Stimulated activated CD4-positive, alpha-beta T cell treated with anti-CD3 and anti-CD28 coated beads, Interleukin-4, amount 100 ng/mL, for 48 hours (primary cell): ENCODE measurements around the gene MYO1D.

Experiments
- DNase-seq, 2 donors: peaks; one replicate each; pipeline ENCODE4 v3.0.0-alpha.2; 2020; ENCODE audit warnings: low read depth in 2 of 2

Gene MYO1D

DNA sequence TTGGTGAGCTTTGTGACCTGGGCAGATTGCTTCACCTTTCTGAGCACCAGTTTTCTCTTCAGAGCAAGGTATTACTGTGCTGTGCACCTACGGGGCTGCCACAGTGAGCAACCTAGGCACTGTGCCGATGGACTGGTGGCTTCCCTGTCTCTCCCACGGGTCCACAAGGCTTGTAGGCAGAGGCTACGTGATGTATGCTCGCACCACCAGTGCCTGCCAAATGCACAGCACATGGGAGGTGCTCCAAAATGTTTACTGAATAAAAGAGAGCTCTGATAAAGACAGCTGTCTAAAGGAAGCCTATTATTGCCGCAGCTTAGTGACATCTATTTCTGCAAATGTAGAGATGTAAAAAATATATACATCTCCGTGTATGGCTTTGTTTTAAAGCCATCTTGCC lies 251.0 kb downstream of the MYO1D start:
- DNase-seq: no peak

DNA sequence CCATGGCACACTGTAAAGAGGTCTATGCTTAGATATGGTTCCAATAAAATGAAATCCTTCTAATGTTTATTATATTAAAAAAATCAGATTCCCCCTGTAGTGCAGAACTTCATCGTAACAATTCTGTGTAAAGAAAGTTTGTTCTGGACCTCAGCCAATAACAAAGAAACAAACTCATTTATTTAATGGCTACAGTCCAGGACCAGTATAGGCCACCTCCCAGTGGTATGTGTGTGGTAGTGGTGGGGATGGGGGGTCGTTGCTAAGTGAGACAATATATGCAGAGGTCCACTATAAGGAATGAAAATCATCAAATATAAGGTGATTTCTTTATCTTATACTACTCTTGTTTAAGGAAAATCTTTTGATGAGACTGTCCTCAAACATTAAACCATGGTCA lies 253.7 kb downstream of the MYO1D start:
- no peak for DNase-seq

DNA sequence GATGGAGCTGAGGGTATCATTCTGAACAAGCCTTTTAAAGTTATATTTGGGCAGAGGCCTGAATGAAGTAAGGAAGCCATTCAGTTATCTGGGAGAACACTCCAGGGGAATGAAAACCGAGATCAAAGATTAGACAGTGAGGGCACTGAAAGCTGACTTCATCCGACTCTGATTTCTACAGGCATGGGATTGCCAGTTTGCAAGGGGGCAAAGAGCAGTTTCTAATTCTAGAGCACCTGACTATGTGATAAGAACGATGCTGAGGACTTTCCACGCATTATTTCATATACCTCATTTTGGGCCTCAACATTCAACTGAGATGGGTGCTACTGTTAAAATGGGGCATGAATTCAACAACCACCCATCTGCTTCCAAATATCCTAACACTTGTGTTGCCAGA lies 254.4 kb downstream of the MYO1D start:
- DNase-seq: no peak

DNA sequence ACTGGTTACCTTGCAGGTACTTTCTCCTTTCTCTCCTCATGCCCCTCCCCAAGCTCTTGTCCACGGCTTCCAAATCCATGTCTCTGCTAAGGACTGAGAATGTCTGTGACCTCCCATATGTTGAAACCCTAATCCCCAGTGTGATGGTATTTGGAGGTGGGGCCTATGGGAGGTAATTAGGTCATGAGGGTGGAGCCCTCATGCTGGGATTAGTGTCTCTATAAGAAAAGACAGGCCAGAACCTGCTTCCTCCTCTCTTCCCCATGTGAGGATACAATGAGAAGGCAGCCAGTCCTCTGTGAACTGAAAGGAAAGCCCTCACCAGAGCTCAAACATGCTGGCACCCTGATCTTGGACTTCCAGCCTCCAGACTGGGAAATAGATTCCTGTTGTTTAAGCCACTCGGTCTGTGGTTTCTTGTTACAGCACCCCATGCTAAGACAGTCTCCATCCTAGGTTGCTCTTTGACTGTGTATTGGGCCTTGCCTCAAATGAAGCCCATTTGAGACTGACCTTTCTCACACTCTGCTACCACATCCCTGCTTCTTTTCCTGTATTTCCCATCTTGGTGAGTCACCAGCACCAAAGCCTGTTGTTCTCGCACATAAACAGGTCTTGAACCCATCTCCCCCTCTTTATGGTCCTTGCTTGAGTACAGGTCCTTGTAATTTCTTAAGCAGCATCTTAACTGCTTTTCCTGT lies 255.2 kb downstream of the MYO1D start:
- DNase-seq: no peak

DNA sequence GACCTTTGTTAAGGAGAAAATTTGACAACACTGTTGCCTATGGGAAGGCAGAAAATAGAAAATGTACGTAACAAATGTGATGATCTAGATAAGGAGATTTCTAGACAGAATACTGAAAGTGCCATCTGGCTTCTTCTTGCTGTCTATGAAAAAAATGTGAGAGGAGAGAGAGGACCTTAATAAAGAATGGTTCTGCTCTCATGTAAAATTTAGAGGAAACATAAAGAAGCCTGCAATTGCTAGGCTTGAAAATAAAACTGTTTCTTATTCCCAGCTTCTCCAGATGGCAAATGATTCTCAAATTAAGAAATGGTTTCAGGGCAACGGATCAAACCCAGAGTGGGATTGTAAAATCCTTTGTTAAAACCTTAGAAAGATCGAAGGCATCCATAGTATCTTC lies 261.6 kb downstream of the MYO1D start:
- no peak for DNase-seq

DNA sequence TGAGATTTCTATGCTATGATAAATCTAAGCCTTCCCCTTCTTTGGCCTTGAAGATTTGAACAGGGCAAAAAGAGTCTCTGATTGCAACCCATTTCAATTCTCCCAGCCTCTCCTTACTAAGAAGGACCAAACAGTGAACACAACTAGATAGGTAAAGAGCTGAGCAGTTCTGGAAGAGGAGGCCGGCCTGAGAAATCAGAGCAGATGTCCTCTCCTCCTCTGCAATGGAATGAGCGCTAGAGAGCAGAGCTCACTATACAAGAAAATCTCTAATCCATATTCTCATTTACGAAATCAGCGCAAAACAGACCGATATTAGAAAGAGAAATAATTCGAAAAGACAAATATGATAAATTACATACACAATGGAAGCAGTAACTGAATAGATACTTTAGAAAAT lies 266.0 kb downstream of the MYO1D start:
- DNase-seq: no peak

DNA sequence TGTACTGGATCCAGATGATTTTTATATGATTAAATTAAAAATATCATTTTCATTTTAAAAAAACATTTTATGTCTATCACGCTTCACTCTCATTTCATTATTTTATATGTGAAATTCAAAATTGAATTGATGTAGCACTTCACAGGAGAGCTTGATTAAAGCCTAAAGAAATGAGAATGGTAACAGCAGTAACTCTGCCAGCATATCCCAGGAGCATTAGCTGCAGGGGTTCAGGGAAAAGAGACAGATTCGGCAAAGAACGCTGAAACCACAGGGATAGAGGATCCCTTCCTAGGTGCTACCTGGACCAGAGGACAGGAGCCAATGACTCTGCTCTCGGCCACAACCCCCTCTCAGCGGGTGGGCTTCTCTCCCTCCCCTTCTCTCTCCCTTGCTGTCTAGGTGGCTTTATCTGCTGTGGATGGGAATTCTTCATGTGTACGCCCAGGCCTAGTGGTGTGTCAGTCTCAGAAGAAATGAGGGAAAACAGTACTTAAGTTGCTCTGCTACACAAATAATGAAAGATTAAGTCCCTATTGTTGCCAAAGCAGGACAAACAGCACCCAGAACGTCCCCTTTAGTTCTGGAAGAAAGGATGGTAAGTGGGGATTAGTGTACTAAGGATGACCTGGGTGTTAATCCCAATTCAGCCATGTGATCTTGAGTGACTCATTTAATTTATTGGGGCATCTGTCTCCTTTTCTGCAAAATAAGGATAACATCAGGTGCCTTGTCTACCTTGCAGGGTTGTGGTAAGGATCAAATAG lies 266.9 kb downstream of the MYO1D start:
- DNase-seq: no peak

DNA sequence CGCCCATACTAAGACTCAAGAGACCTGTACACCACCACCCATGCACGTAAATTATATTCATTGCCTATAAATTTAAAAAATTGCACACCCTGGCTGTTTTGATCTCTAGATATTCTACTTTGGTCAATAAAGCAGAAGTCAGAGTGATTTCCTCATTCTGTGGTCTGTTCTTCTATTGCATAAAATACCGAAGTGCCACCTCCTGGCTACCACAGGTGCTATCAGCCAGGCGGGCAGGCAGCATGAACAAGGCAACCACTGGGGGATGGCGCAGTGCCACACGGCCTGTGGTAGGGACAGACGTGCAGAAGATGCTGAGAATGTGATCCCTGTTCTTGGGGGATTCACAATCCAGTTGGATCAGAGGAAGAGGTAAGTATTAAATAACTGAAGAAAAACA lies 267.8 kb downstream of the MYO1D start:
- DNase-seq: peak; percentile 45 to 54

DNA sequence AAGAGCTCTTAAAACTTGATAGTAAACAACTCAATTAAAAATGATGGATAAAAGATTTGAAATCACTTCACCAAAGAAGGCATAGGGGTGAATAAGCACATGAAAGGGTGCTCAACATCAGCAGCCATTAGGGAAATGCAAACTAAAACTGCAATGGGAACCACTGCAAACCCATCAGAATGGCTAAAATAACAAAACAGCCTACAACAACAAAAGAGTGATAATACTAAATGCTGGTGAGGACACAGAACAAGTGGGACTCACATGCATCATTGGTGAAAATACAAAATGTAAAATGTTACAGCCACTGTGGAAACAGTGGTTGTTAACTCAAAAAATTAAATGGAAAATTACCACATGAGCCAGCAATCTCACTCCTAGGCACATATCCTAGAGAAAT lies 268.7 kb downstream of the MYO1D start:
- no peak for DNase-seq

DNA sequence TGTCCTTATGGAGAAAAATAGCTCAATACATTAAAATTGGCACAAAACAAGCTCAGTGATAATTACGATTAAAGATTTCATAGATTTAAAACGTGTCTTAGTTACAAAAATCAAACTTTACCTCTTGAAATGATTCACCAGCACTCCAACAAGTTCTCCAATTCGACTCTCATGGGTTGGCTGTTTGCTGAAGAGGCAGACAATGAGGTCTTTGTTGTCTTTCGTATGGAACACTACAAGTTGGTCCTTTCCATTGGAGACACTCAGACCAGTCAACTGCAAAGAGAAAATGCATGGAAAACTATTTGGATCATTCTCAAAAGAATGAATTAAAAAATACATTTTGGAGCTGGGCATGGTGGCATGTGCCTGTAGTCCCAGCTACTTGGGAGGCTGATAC lies 272.0 kb downstream of the MYO1D start:
- DNase-seq: no peak

DNA sequence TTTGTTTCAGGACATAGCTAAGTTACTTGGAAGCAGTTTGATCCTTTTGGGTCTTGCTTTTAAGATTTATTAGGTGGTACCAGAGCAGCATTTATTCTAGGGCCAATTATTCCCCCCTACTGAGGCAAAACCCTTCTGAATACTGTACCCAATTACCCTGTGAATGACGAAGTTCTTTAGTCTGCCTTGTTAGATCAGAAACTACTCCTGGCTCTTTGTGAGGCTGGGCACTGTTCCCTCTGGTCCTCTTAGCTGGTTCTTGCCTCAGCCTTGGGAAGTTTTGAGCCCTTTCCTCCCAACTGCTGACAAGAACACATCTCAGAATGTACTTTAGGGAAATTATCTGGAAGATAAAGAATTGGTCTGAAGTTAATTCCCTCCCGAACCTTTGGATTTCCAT lies 274.5 kb downstream of the MYO1D start:
- DNase-seq: no peak

DNA sequence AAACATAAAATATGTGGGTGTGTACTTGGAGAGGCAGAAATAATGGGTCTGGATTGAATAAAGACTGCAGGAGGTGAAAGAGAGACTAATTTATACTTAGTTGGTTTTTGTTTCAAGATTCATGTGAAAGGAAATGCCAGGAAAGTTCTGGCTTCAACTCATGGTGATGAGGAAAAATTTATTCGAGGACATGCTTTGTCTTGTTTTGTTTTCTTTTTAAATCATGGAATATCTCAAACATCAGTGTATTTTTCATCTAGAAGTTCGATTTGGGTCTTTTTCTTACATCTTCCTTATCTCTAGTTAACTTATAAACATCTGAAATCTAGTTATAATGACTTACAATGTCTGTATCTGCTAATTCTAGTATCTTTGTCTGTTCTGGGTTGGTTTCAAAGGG lies 275.1 kb downstream of the MYO1D start:
- DNase-seq: no peak

DNA sequence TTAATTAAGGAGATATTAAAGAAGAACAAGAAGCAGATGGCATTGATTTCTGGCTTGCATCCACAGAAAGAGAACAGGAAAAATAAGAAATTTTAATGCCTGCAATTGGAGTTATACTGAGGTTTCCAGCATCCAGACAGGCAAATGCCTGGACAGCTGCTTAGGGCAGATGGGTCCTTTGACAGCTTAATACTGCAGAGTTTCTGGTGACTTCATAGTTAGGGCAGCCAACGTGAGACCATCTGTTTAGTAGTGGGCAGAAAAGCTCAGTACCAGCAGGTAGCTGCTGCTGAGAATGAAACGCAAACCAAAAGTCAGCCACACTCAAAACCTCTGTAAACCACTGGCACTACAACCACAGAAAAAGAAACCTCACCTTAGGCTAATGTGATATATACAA lies 280.3 kb downstream of the MYO1D start:
- no peak for DNase-seq

DNA sequence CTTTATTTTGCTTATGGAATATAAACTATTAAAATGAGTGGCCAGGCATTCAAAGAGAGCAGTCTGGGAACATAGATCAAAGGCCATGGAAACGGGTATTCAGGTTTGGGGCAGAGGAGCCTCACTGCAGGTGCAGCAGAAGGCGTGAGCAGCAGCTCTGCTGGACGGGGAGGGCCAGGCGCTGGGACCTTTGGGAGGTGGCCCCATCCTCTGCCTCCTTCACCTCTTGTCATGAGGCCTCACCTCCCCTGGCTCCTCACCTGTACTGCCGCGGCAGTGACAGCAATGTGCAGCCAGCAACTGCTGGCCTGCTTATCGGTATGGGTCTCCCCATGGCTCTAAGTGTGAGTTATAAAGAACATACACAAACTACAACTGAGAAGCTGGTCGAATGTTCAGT lies 280.7 kb downstream of the MYO1D start:
- DNase-seq: no peak

DNA sequence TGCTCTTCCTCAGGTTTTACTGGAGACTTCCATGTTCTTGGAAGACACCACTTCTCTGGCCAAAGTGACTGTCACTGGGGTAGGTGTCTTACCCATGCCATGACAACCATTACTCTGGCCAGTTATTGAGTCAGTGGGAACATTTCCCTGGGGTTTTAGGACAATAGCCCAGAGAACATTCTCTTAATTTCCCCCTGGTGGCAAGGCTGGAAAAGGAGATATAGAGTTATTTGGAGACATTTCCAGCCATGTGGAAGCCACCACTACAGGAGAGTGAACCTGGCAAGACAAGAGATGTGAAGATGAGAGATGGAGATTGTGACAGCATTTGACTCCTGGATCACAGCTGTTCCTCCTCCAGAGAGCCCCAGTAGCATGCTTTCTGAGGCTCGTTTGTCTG lies 283.9 kb downstream of the MYO1D start:
- DNase-seq: no peak

DNA sequence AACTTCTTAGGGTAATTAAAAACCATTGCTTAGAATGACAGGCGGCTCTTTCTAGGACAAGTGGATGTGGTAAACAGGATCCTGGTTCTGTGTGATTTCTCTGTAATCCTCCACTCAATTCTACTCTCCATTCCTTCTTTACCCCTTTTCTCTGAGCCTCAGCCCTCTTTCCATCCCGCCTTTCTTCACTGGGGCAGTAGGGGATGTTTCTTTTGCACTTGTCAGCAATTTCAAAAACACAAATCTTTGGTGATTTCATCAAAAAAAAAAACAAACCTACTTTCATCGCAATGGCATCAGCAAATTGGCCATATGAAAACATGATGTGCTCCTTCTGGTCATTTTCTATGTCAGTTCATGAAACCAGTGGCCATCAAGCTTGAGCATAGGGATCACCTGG lies 285.5 kb downstream of the MYO1D start:
- DNase-seq: no peak

DNA sequence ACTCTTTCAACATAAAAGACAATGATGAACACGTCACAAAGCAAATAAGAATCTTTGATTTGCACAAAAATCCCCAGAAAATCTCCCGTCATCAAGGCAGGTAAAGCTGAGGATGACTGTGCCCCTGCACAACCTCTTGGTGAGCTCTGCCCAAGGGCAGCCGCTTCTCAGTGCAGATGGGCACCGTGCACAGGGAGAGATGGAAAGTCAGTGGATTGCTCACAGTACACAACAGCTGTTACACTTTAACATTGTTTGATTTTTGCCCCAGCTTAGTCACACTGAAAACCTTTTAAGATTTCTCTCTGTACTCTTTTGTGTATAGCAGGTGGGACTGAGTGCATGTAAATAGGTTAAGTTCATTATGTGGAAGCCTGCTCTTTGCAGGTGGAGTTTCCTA lies 285.9 kb downstream of the MYO1D start:
- DNase-seq: no peak

DNA sequence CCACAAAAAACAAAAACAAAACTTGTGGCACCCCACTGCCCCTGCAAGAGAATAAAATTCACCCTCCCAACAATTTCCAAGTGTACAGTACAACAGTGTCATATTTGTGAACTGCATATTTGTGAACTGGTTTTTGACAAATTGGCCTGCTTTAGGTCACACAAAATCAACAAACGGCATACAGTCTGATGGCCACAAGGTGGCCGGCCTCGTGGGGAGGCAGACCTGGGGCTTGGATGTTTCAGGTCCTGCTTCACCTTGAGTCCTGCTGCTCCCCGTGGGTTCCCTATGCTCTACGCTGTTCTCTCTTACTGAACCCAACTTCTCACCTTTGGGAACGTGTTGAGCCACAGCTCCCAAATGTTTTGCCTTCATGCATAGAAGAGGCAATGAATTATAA lies 287.9 kb downstream of the MYO1D start:
- DNase-seq: no peak

DNA sequence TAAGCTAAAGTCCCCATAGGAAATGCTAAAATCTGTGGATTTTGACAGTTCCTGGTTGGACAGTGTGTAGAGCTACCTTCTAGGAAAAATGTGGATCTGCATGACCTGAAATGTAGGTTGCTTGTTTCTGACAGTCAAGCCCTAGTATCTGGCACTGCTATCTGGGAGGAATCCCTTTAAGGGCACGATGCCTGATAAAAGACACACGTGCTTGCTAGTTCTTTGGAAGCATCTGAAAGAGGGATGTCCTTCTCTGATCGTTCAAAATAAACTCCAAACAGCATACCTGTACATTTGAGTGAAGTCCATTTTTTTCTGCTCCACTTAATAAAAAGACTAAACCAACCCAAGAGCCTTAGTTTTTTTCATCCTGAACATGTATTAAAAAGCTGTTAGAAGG lies 288.8 kb downstream of the MYO1D start:
- DNase-seq: no peak

DNA sequence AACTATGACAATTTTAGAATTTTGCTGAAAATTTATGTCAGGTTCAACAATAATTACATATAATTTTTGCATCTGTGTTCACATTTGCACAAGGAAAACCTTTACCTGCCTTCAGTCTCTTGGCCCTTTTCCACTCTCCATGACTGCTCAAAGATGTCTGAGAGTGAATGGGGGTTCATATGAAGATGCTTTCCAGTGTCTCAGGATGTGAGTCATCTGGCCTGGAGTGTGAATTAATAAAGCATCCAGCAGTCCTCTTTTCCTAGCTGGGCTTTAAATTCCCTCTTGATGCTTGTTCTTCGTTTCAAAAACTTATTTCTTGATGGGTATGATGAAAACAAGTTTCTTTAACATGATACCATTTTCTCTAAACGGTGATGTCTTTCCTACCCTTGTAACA lies 290.3 kb downstream of the MYO1D start:
- no peak for DNase-seq

DNA sequence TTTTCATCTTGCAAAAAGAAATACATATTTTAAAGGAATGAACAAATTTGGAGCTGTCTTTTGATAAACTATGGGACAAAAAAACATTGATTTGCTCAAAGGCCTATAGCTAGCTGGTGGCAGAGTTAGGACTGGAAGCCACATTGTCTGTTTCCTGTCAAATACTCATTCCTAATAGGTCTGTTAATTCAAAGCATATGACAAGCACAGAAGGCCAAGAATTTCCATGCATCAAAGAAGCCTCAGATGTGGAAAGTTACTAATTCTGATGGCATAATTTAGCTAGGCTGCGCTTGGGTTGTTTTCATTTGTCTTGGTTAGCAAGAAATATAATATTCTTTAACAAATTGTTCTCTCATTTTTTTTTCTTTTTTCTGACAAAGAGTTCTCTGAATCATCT lies 292.1 kb downstream of the MYO1D start:
- DNase-seq: no peak

DNA sequence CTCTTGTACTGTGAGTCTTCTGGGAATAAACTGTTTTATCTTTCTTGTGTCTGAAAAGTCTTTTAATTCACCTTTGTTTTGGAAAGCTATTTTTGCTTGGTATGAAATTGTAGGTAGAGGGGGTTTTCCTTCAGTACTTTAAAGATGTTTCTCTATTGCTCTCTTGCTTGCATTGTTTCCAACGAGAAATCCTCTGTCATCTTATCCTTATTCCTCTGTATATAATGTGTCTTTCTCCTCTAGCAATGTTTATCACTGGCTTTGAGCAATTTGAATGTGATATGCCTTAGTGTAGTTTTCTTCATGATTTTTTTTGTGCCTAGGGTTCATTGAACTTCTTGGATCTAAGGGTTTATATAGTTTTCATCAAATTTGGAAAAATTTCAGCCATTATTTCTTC lies 293.9 kb downstream of the MYO1D start:
- DNase-seq: no peak

DNA sequence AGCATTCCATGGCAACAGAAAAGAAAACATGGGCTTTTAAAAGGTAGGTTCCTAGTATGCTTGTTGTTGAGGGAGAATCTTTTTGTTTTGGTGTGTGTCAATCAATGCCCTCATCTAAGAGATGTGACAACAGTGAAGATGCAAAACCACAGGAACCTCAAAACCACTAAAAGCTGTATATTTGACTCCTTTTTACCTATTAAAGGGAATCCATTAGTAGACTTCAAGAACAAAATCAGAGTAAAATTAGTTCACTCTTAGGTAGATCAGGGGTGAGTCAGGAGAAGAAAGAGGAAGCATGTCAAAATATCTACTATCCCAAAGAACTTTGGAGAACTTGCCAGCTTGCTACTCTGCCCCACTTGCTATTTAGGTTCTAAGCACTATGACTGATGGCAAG lies 301.1 kb downstream of the MYO1D start:
- no peak for DNase-seq

DNA sequence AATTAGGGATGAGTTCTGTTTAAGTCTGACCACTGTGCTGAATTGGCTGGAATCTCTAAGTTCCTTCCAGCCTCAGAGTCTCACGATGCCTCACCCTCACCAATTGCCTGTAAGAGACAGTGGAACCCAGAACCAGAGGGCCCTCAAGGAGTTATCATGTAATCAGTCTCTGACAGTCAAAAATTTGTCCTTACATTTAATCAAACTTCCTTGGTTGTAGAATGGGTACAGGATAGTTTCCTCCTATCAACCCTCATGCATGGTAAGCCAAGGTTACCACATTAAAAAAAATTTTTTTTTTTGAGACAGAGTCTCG lies 306.9 kb downstream of the MYO1D start:
- DNase-seq: no peak
